ENCODE measurements around the gene SORCS2.

SORCS2 gene

GRCh38 chr4:7522452-7523220 is 330.3 kb downstream of the SORCS2 start:
- DNase-seq (ENCODE audit: low read depth), result no peak
- no peak for TF ChIP-seq CTCF (IDR thresholded peaks at IDR 0.05; ENCODE audit: control insufficient read depth, insufficient read depth, low read depth, low read length, missing control alignments)
- H3K4me3 ChIP-seq (ENCODE audit: control insufficient read depth, low read depth, low read length), result no peak overlapping the region

GRCh38 chr4:7523526-7523925 is 331.2 kb downstream of the SORCS2 start:
- no peak for DNase-seq (ENCODE audit: low read depth)
- TF ChIP-seq CTCF (IDR thresholded peaks at IDR 0.05; ENCODE audit: control insufficient read depth, insufficient read depth, low read depth, low read length, missing control alignments), result no peak
- H3K4me3 ChIP-seq (ENCODE audit: control insufficient read depth, low read depth, low read length), result no peak overlapping the region

- no peak for TF ChIP-seq CTCF (IDR thresholded peaks at IDR 0.05; ENCODE audit: control insufficient read depth, insufficient read depth, low read depth, low read length, missing control alignments)
- H3K4me3 ChIP-seq (ENCODE audit: control insufficient read depth, low read depth, low read length), result no peak overlapping the region
- no peak for DNase-seq (ENCODE audit: low read depth)
These were observed 331.8 kb downstream of the SORCS2 start for GRCh38 chr4:7524064-7524682.

- TF ChIP-seq CTCF (IDR thresholded peaks at IDR 0.05; ENCODE audit: control insufficient read depth, insufficient read depth, low read depth, low read length, missing control alignments), result no peak
These were observed 332.5 kb downstream of the SORCS2 start for GRCh38 chr4:7524843-7525242.

GRCh38 chr4:7526491-7526890 is 334.2 kb downstream of the SORCS2 start:
- no peak overlapping the region for H3K4me3 ChIP-seq (ENCODE audit: control insufficient read depth, low read depth, low read length)
- no peak for DNase-seq (ENCODE audit: low read depth)
- TF ChIP-seq CTCF (IDR thresholded peaks at IDR 0.05; ENCODE audit: control insufficient read depth, insufficient read depth, low read depth, low read length, missing control alignments), result no peak

More at GRCh38 chr4:7524843-7525242, 332.5 kb downstream of the SORCS2 start:
- no peak overlapping the region for H3K4me3 ChIP-seq (ENCODE audit: control insufficient read depth, low read depth, low read length)
- DNase-seq (ENCODE audit: low read depth), result no peak

GRCh38 chr4:7526929-7527535 is 334.7 kb downstream of the SORCS2 start:
- H3K4me3 ChIP-seq (ENCODE audit: control insufficient read depth, low read depth, low read length), result no peak overlapping the region
- no peak for DNase-seq (ENCODE audit: low read depth)
- TF ChIP-seq CTCF (IDR thresholded peaks at IDR 0.05; ENCODE audit: control insufficient read depth, insufficient read depth, low read depth, low read length, missing control alignments), result no peak
